Measurements from ENCODE around the gene CAPN9. TPM values are rescaled to one million over a fixed set of nuclear protein-coding genes. Genes with fewer than 3 reads are reported as not detected.

CAPN9 gene
- total and polyA plus RNA-seq, 2 donors (not counting 3 experiments of a cell fraction or from before 2014, with no cell fraction given), result not detected

- POLR2A ChIA-PET, result no interaction called here
- FAIRE-seq, result no peak
These were observed 54.0 kb downstream of the CAPN9 start for GRCh38 chr1:230800891-230801840.

More at GRCh38 chr1:230800891-230801840, 54.0 kb downstream of the CAPN9 start:
- H3K4me1 ChIP-seq (ENCODE audit: control insufficient read depth, extremely low read depth, insufficient read depth, low read length), result no peaks in the 10 kb centered on the region
- no peak overlapping the region for H3K27ac ChIP-seq (ENCODE audit: insufficient read depth, low read depth, low read length)
- H2AFZ ChIP-seq (ENCODE audit: low read depth, low read length), result no peak overlapping the region
- dilution Hi-C loops (cut with MboI; ENCODE audit: extremely low pct_ligation_motif_present, low sequenced_read_pairs), result no loop called here
- H3K27me3 ChIP-seq (ENCODE audit: control insufficient read depth in 2 of 2, insufficient read depth in 2 of 2, low read length in 2 of 2), result no peaks in the 10 kb centered on the region
- no peak overlapping the region for H3K4me2 ChIP-seq (ENCODE audit: insufficient read depth, low read length)
- H3K4me3 ChIP-seq (replicated peaks in 1 of 3; ENCODE audit: insufficient read depth in 1 of 3, low read depth in 1 of 3, low read length in 3 of 3), result no peak overlapping the region
- no peaks in the 10 kb centered on the region for H3K79me2 ChIP-seq (ENCODE audit: control insufficient read depth, insufficient read depth, low read length)
- H3K9ac ChIP-seq (replicated peaks; ENCODE audit: extremely low read depth, insufficient read depth, low read length), result no peak overlapping the region
- no peaks in the 10 kb centered on the region for H3K9me1 ChIP-seq (replicated peaks; ENCODE audit: control insufficient read depth, extremely low read depth, insufficient read depth, low read length)
- intact Hi-C loops (cut with micrococcal nuclease), result no loop called here
- no peaks in the 10 kb centered on the region for H4K20me1 ChIP-seq (replicated peaks; ENCODE audit: control insufficient read depth, extremely low read depth, insufficient read depth, low read length)
- CTCF ChIA-PET, result interaction anchor here (1.0 to 1.4 kb wide), 3 partner anchors 11 to 291 kb away, joined by 3 read pairs; no protein-coding TSS in a partner anchor
- no peak for TF ChIP-seq GATA2 (IDR thresholded peaks at IDR 0.05; ENCODE audit: insufficient read depth, insufficient read length, low read depth, low read length)
- TF ChIP-seq MYC (IDR thresholded peaks at IDR 0.05; ENCODE audit: low read depth, low read length), result no peak
- TF ChIP-seq POLR2AphosphoS5 (IDR thresholded peaks at IDR 0.05; ENCODE audit: insufficient read depth, low read depth, low read length), result no peak
- TF ChIP-seq EZH2 (IDR thresholded peaks at IDR 0.05; ENCODE audit: borderline replicate concordance, low read depth, low read length, severe bottlenecking), result no peak
- no peak for TF ChIP-seq FOS (IDR thresholded peaks at IDR 0.05; ENCODE audit: borderline replicate concordance, insufficient read depth, low read length)
- no peak for TF ChIP-seq POLR2A (IDR thresholded peaks at IDR 0.05; ENCODE audit: low read depth, low read length)
- no peak for TF ChIP-seq CTCF (IDR thresholded peaks at IDR 0.05; ENCODE audit: extremely low read depth in 1 of 2, insufficient read depth in 1 of 2, low read depth in 1 of 2, low read length in 2 of 2)
- no peak for TF ChIP-seq JUN (IDR thresholded peaks at IDR 0.05; ENCODE audit: borderline replicate concordance, insufficient read depth, insufficient read length, low read depth)
- TF ChIP-seq MAX (IDR thresholded peaks at IDR 0.05; ENCODE audit: insufficient read depth, insufficient read length), result no peak
- DNase-seq (ENCODE audit: low read depth, low spot score), result no peak
- no TSS peak for BruUV-seq (replicated peaks)
- no peaks in the 10 kb centered on the region for H3K36me3 ChIP-seq (ENCODE audit: control insufficient read depth in 2 of 2, extremely low read depth in 1 of 2, insufficient read depth in 2 of 2, low read length in 2 of 2)
- H3K9me3 ChIP-seq (replicated peaks; ENCODE audit: control insufficient read depth, insufficient read depth, low read length), result no peaks in the 10 kb centered on the region
